Breast epithelium (tissue), 4 donors: ENCODE data around the gene FTSJ3. TPM values are rescaled to one million over a fixed set of nuclear protein-coding genes. Genes with fewer than 3 reads are reported as not detected.
"Not testable (repeated sequence)": the region's sequence is repeated elsewhere in the genome, so short reads cannot be mapped to it uniquely, and the experiment has no call there.

Experiments
- DNase-seq, 2 donors: peaks; one replicate each; pipeline ENCODE4 v3.0.0-alpha.2; 2019; ENCODE audit warnings: low spot score in 2 of 2
- H3K27ac ChIP-seq, 2 donors: fragments of 200-600 bp; sonication (generic) in 1 of 2; one replicate each; pipeline ENCODE4 v1.5.1; 2016 to 2019; ENCODE audit warnings: mild to moderate bottlenecking in 1 of 2
- H3K27me3 ChIP-seq, 2 donors: fragments of 200-600 bp; sonication (generic) in 1 of 2; one replicate each; pipeline versions ENCODE4 v1.5.1 to v1.6.0; 2017 to 2019; ENCODE audit warnings: control low read depth in 1 of 2, mild to moderate bottlenecking in 1 of 2
- H3K36me3 ChIP-seq: fragments of 200-600 bp; one replicate; pipeline ENCODE4 v1.5.1; 2019
- H3K4me1 ChIP-seq, 2 donors: fragments of 200-600 bp; sonication (generic); one replicate each; pipeline ENCODE4 v1.5.1; 2016 to 2019; ENCODE audit warnings: control low read depth in 1 of 2
- H3K4me3 ChIP-seq, 3 donors: fragments of 200-600 bp; sonication (generic); 1 replicate in 2 of 3; 2 replicates in 1 of 3; pipeline ENCODE4 v1.5.1; 2016 to 2019; ENCODE audit warnings: mild to moderate bottlenecking in 3 of 3, moderate library complexity in 2 of 3
- H3K9me3 ChIP-seq, 2 donors: fragments of 200-600 bp; sonication (generic) in 1 of 2; one replicate each; pipeline ENCODE4 v1.5.1; 2016 to 2019; ENCODE audit warnings: control low read depth in 1 of 2
- POLR2A ChIP-seq: fragments of 450-650 bp; IDR thresholded peaks from one replicate; pipeline ENCODE4 v1.6.1; 2016; ENCODE audit warnings: antibody characterized with exemption, mild to moderate bottlenecking, moderate library complexity
- POLR2AphosphoS5 ChIP-seq, 3 donors: sonication (generic); formaldehyde crosslinking; IDR thresholded peaks; one replicate each; pipeline ENCODE4 v1.6.1; 2017; ENCODE audit warnings: antibody characterized with exemption in 3 of 3
- intact Hi-C: fragments of 100-400 bp; cut with DNase I; formaldehyde crosslinking; loops from one replicate; pipeline ENCODE4 v1.15.1; 2023; ENCODE audit warnings: low total_unique reads
- total RNA-seq, 3 donors: library from RNA; depleted of rRNA; stranded (reverse); fragments of >200 nt; gene quantifications; one replicate each; pipeline ENCODE4 v1.1.0, GENCODE V29; 2016
- TF ChIP-seq, protein P1 (sequence below), 3 donors: fragments of 450-650 bp; IDR thresholded peaks; one replicate each; pipeline ENCODE4 v1.5.1; 2016 to 2017; ENCODE audit warnings: antibody characterized with exemption in 3 of 3, mild to moderate bottlenecking in 3 of 3, moderate library complexity in 3 of 3

FTSJ3 gene
- total RNA-seq, 3 donors from 2014 or later: 55.4 to 78.7 (median 59.1) TPM

DNA sequence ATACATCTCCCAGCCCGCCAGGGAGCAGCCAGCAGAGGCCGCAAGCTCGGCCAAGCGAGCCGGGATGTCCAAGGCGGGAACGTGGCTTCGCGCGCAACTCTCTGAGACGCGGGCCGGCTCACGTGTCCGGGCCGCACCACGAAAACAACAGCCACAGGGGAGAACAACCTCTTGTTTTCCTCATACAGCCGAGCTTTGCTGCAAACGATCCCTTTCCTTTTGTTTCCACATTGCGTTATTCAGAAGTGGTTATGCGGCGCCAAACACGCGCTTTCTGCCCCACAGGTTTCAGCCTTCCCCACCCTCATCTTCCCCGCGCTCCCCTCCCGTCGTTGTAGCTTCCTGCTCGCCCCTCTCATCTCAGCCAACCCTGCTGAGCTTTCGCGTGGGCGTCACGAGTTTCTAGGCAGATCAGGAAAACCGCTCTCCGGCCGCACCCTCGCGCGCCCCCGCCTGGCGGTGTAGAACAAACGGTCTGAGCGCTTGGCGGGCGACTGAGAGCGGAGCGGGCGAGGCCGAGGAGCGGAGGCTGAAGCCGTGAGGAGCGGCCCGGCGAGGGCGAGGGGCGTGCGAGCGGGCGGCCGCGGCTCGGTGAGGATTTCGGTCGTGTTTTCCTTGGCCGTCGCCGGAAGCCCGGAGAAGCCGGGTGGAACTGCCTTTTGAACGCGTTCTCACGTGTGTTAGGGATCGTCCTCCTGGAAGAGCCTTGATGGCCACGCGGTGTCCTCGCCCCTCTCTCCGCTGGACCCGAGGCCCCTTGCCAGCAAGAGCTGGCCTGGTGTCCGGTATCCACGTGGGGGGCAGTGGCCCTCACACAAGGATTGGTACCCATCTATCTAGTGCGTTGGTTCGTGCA is 21.6 kb upstream of the FTSJ3 start:
- no peaks in the 10 kb centered on the region for H3K4me1 ChIP-seq
- no peaks in the 10 kb centered on the region for H3K27me3 ChIP-seq
- H3K9me3 ChIP-seq: no peaks in the 10 kb centered on the region
- TF ChIP-seq, protein P1, sequence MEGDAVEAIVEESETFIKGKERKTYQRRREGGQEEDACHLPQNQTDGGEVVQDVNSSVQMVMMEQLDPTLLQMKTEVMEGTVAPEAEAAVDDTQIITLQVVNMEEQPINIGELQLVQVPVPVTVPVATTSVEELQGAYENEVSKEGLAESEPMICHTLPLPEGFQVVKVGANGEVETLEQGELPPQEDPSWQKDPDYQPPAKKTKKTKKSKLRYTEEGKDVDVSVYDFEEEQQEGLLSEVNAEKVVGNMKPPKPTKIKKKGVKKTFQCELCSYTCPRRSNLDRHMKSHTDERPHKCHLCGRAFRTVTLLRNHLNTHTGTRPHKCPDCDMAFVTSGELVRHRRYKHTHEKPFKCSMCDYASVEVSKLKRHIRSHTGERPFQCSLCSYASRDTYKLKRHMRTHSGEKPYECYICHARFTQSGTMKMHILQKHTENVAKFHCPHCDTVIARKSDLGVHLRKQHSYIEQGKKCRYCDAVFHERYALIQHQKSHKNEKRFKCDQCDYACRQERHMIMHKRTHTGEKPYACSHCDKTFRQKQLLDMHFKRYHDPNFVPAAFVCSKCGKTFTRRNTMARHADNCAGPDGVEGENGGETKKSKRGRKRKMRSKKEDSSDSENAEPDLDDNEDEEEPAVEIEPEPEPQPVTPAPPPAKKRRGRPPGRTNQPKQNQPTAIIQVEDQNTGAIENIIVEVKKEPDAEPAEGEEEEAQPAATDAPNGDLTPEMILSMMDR (IDR thresholded peaks at IDR 0.05): peak; percentile 31 to 68 (median 56)
- TF ChIP-seq POLR2A (no peak), POLR2AphosphoS5 (IDR thresholded peaks at IDR 0.05) (peak; percentile 60 to 96 (median 79))
- peak overlapping the region; percentile 49 to 68 for H3K27ac ChIP-seq
- H3K4me3 ChIP-seq: peak overlapping the region; percentile 29 to 63 (median 43)
- DNase-seq: peak; percentile 88 to 91
- intact Hi-C loops: no loop called here
- H3K36me3 ChIP-seq: no peaks in the 10 kb centered on the region

DNA sequence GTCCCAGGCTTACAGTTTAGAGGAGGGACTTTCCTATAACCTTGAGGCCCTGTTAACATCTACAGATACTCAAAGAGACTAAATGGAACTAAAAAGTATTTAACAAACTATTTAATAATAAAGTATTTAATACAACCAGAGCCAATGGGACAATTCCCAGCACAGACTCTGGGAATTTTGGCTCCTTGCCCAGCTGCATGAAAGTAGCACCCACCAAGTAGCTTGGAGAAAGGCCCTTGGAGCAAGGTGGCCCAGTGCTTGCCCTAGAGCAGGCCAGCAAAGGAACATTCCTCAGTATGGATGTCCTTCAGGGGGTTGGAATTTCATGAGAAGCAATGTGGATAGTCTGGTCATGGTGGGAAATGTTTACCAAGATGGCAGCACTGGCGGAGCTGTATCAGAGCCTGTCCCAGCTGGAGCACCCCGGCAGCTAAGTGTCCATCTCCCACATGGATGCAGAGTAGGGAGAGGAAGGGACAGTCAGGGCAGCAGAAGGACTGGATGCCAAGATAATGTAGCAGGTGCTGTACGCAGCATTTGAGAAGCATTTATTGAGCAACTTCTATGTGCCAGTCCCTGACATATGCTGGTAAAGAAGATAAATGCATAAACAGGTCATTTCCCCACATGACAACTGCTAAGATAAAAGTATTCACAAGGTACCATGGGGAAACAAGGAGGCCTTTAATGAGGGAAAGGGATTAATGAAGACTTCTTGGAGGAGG is 20.2 kb upstream of the FTSJ3 start:
- Histone ChIP-seq H3K36me3 (no peaks in the 10 kb centered on the region), H3K27ac (no peak overlapping the region), H3K9me3 (no peaks in the 10 kb centered on the region), H3K27me3 (no peaks in the 10 kb centered on the region), H3K4me3 (peak overlapping the region in 1 of 3 donors; percentile 63), H3K4me1 (peaks cover 0 to 5% of the 10 kb centered on the region in 2 donors)
- intact Hi-C loops: no loop called here
- TF ChIP-seq POLR2A (no peak), POLR2AphosphoS5 (IDR thresholded peaks at IDR 0.05) (no peak)
- TF ChIP-seq, protein P1 (IDR thresholded peaks at IDR 0.05): no peak
- DNase-seq: no peak

DNA sequence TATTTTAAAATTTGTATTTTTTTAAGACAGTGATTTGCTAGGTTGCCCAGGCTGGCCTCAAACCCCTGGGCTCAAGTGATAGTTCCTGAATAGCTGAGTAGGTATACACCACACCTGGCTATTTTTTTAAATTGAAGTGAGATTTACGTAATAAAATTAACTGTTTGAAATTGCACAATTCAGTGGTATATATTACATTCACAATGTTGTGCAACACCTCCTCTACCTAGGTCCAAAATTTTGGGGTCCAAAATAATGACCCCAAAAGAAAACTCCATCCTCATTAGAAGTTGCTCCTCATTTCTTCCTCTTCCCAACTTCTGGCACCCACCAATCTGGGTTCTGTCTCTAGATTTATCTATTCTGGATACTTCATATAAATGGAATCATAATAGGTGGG is 18.0 kb upstream of the FTSJ3 start:
- no peak for DNase-seq
- no peaks in the 10 kb centered on the region for H3K9me3 ChIP-seq
- H3K27ac ChIP-seq: no peak overlapping the region
- no peak overlapping the region for H3K4me3 ChIP-seq
- H3K36me3 ChIP-seq: no peaks in the 10 kb centered on the region
- no peaks in the 10 kb centered on the region for H3K27me3 ChIP-seq
- TF ChIP-seq POLR2AphosphoS5 (IDR thresholded peaks at IDR 0.05) (no peak), POLR2A (no peak)
- TF ChIP-seq, protein P1 (IDR thresholded peaks at IDR 0.05): no peak
- intact Hi-C loops: no loop called here
- peaks cover 0 to 11% of the 10 kb centered on the region in 2 donors for H3K4me1 ChIP-seq

DNA sequence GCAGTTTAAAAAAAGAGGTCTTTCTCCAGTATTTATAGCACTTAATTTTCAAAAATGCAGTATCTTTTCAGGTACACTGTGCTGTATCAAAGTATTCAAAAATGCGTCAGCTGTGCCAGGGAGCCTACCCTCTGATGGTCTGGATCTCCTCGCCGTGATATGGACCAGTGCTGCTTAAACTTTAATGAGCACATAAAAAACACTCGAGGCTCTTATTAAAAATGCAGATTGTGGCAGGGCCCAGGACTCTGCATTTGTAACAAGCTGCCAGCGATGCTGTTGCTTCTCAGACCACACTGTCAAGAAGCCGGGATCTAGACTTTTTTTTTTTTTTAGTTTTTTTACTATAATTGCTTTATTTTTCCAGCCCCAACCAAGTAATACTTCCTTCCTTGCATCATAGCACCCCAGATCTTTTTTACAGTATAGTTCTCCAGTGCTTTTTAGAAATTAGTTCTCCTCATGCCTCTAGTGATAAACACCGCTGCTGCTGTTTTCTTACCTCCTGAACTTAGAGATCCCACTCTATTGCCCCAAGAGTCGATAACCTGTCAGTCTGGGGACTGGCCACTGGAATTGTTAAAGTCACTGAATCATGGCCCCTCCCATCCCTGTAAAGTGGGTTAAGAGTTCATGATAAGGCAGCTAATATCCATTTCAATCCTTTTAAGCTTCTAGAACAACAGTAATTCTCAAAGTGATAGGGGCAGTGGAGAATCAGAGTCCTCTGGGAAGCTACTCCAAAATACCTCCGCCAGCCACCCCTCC is 16.6 kb upstream of the FTSJ3 start:
- no peak for DNase-seq
- TF ChIP-seq POLR2AphosphoS5 (IDR thresholded peaks at IDR 0.05): no peak
- TF ChIP-seq POLR2A: no peak
- TF ChIP-seq, protein P1 (IDR thresholded peaks at IDR 0.05): no peak
- no peaks in the 10 kb centered on the region for H3K9me3 ChIP-seq
- peak overlapping the region; percentile 69 to 97 (median 94) for H3K4me3 ChIP-seq
- H3K36me3 ChIP-seq: no peaks in the 10 kb centered on the region
- H3K27ac ChIP-seq: peak overlapping the region; percentile 90 to 95
- H3K4me1 ChIP-seq: peaks cover 0 to 13% of the 10 kb centered on the region in 2 donors
- intact Hi-C loops: no loop called here
- no peaks in the 10 kb centered on the region for H3K27me3 ChIP-seq

DNA sequence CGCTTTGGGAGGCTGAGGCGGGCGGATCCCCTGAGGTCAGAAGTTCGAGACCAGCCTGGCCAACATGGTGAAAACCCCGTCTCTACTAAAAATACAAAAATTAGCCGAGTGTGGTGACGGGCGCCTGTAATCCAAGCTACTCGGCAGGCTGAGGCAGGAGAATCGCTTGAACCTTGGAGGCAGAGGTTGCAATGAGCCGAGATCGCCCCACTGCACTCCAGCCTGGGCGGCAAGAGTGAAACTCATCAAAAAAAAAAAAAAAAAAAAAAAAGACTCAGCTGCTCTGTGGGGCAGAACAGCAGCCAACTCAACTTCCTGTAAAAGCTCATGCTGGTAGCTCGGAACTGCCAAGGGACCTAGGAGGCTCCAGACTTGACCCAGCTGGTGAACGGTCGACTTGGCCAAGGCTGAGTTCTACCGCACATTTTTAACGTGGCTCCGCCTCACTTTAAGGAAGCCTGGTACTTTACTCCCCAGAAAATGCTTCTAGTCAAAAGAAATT is 16.0 kb upstream of the FTSJ3 start:
- H3K9me3 ChIP-seq, intact Hi-C loops, H3K27me3 ChIP-seq, H3K36me3 ChIP-seq: not testable (repeated sequence)
- Histone ChIP-seq H3K27ac (peak overlapping the region; percentile 90 to 95), H3K4me1 (peaks cover under 1 to 18% of the 10 kb centered on the region in 2 donors), H3K4me3 (peak overlapping the region; percentile 69 to 97 (median 94))
- DNase-seq: peak in 1 of 2 donors; percentile 32
